ENCODE measurements around the gene PDGFC.

The PDGFC gene

DNA sequence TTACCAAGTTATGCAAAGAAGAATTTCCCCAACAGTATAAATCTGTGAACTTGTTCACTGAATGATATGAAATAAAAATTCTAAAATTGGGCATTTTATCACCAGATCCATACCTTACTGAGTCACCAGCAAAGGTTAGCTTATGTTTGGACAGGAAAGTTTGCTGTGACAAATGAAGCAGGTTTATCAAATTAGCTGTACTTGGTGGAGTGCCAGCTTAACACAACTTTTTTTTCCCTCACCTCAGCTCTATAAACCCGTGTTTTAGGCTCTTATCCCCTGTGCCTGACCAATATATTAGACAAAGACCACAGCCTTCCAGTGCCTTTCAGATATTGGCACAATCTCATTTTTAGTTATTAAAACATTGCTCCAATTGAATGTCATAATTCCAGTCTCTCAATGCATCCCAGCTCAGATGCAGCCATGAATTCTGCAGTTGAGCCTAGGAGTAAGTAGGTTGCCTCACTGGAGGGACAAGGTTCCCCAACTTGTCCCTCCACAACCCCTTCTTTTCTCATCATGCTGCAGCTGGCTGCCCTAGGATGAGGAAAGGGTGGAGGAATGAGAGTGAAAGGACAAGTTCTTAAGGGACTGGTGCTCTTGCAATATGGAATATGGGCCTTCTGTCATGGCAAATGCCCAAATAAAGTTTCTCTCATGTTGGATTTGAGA, 27.0 kb upstream of the PDGFC start:
- H3K27ac Mint-ChIP-seq (ENCODE audit: low read depth): no peak overlapping the region
- no peaks in the 10 kb centered on the region for H3K27me3 Mint-ChIP-seq
- no peak overlapping the region for H3K4me3 Mint-ChIP-seq
- H3K9me3 Mint-ChIP-seq: peaks cover 8% of the 10 kb centered on the region
- no peak for DNase-seq (ENCODE audit: low spot score in 2 of 2)
- ATAC-seq (replicated peaks; ENCODE audit: extremely low read depth, poor library complexity, severe bottlenecking): no peak
- H3K4me1 Mint-ChIP-seq: no peaks in the 10 kb centered on the region
- H3K36me3 Mint-ChIP-seq (ENCODE audit: insufficient read depth): no peaks in the 10 kb centered on the region

- Mint-ChIP-seq H3K4me3 (no peak overlapping the region), H3K27me3 (no peaks in the 10 kb centered on the region), H3K4me1 (no peaks in the 10 kb centered on the region), H3K36me3 (ENCODE audit: insufficient read depth) (no peaks in the 10 kb centered on the region), H3K27ac (ENCODE audit: low read depth) (no peak overlapping the region), H3K9me3 (peaks cover 30% of the 10 kb centered on the region)
- ATAC-seq (replicated peaks; ENCODE audit: extremely low read depth, poor library complexity, severe bottlenecking) (no peak), DNase-seq (ENCODE audit: low spot score in 2 of 2) (no peak)
These were observed 21.3 kb upstream of the PDGFC start for GRCh38 chr4:156992943-156993342.

- Mint-ChIP-seq H3K4me1 (no peaks in the 10 kb centered on the region), H3K27me3 (no peaks in the 10 kb centered on the region), H3K36me3 (ENCODE audit: insufficient read depth) (no peaks in the 10 kb centered on the region), H3K9me3 (peaks cover 28% of the 10 kb centered on the region), H3K27ac (ENCODE audit: low read depth) (no peak overlapping the region), H3K4me3 (no peak overlapping the region)
- no peak for DNase-seq (ENCODE audit: low spot score in 2 of 2)
- no peak for ATAC-seq (replicated peaks; ENCODE audit: extremely low read depth, poor library complexity, severe bottlenecking)
These were observed 19.6 kb upstream of the PDGFC start for GRCh38 chr4:156991161-156991560.

DNA sequence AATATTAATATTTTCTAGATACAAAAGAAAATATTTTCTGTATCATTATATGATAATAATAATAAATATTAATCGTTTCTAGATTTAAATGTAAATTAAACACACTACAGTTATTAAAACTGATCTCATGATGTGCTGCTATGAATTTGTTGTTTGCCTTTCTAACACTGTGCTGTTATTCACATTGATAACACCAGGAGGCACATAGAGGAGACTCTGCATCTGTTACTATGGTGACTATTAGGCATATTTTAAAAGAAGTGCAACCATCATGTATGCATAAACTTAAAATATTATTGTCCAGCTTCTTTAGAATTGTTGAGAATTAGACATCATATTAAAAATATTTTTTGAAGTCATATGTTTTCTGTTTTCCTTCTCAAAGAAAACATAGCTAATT, 11.8 kb upstream of the PDGFC start:
- DNase-seq (ENCODE audit: low spot score in 2 of 2): no peak
- Mint-ChIP-seq H3K9me3 (peaks cover 21% of the 10 kb centered on the region), H3K4me3 (no peak overlapping the region), H3K4me1 (no peaks in the 10 kb centered on the region), H3K27ac (ENCODE audit: low read depth) (no peak overlapping the region), H3K36me3 (ENCODE audit: insufficient read depth) (no peaks in the 10 kb centered on the region), H3K27me3 (no peaks in the 10 kb centered on the region)
- ATAC-seq (replicated peaks; ENCODE audit: extremely low read depth, poor library complexity, severe bottlenecking): no peak

DNA sequence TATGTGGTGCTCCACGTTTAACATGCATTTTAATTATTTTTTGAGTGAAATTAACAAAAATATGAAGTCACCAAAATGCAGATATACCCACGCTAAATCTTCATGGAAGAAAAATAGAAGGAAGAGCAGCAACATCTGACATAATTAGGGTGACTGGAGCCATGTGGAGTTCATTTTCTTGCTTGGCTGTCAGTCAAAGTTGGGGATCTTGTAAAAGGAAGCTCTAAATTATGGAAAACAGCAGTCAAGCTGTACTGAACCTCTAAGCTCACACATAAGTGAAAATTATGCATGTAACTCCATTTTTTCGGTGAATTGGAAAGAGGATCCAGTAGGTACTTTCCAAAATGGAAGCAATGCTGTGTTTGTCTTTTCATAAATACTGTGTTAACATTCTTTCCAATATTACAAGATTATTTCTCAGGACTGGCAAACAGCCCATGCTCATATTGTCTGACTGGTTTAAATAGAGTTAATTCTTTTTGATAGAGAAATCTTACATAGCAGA, 9.7 kb upstream of the PDGFC start:
- ATAC-seq (replicated peaks; ENCODE audit: extremely low read depth, poor library complexity, severe bottlenecking) (no peak), DNase-seq (ENCODE audit: low spot score in 2 of 2) (no peak)
- no peaks in the 10 kb centered on the region for H3K27me3 Mint-ChIP-seq
- H3K4me1 Mint-ChIP-seq: no peaks in the 10 kb centered on the region
- no peak overlapping the region for H3K4me3 Mint-ChIP-seq
- H3K27ac Mint-ChIP-seq (ENCODE audit: low read depth): no peak overlapping the region
- H3K9me3 Mint-ChIP-seq: peaks cover 21% of the 10 kb centered on the region
- peaks cover 2% of the 10 kb centered on the region for H3K36me3 Mint-ChIP-seq (ENCODE audit: insufficient read depth)

DNA sequence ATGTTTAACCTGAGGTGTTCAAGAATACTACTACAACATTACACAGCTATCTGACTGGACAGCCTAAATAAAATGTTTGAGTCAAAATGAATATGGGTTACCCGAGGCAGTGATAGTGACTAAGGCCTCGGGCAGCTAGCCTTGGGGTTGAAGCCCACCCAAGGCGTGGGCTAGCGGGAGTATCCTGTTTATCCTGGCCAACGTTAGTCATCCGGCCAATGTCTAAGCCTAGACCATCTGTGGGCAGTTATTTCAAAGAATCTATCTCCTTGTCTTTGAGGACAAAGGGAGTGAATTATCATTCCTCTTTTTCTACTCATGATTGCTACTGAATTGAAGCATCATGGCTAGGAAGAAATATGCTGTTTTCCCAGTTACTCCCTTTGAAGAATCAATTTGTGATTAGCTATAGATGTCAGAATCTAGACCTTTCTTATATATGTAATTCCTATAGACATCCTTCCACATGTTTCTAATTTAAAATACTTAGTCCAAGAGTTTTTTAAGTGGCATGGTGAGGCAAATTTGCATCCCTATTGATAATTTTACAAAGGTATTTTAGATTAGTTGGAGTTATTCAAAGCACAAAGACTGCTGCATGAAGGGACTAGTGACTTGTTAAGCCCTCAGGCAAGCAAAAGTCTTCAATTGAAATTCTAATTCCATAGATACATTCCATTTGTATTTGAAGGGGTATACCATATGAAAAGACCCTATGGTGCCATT, 6.0 kb upstream of the PDGFC start:
- no peak overlapping the region for H3K4me3 Mint-ChIP-seq
- peaks cover 13% of the 10 kb centered on the region for H3K9me3 Mint-ChIP-seq
- H3K27me3 Mint-ChIP-seq: peaks cover 14% of the 10 kb centered on the region
- DNase-seq (ENCODE audit: low spot score in 2 of 2) (no peak), ATAC-seq (replicated peaks; ENCODE audit: extremely low read depth, poor library complexity, severe bottlenecking) (no peak)
- no peaks in the 10 kb centered on the region for H3K4me1 Mint-ChIP-seq
- H3K27ac Mint-ChIP-seq (ENCODE audit: low read depth): no peak overlapping the region
- peaks cover 2% of the 10 kb centered on the region for H3K36me3 Mint-ChIP-seq (ENCODE audit: insufficient read depth)

- no peak for DNase-seq (ENCODE audit: low spot score in 2 of 2)
- Mint-ChIP-seq H3K27me3 (peaks cover 14% of the 10 kb centered on the region), H3K36me3 (ENCODE audit: insufficient read depth) (peaks cover 2% of the 10 kb centered on the region), H3K4me1 (no peaks in the 10 kb centered on the region), H3K27ac (ENCODE audit: low read depth) (no peak overlapping the region), H3K4me3 (no peak overlapping the region), H3K9me3 (peaks cover 13% of the 10 kb centered on the region)
- ATAC-seq (replicated peaks; ENCODE audit: extremely low read depth, poor library complexity, severe bottlenecking): no peak
These were observed 4.5 kb upstream of the PDGFC start for GRCh38 chr4:156976147-156976546.

DNA sequence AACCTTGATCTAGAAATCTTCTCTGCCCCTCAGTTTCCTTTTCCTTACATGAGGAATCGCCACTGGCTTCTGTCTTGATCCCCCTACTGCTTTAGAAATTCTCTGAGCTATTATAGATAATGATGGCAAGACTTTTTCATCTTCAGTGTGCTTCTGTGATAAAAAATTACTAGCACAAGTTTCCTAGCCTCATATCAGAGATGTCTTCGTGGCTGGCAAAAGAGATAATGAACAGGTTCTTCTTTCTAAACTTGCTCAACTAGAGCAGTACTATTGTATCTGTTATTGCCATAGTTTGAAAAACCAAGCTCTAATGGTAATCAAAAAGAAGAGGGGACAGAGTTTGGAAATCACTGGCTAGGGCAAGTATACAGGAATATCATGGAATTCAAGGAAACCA, 4.1 kb upstream of the PDGFC start:
- H3K4me1 Mint-ChIP-seq: no peaks in the 10 kb centered on the region
- H3K9me3 Mint-ChIP-seq: peaks cover 13% of the 10 kb centered on the region
- DNase-seq (ENCODE audit: low spot score in 2 of 2) (no peak), ATAC-seq (replicated peaks; ENCODE audit: extremely low read depth, poor library complexity, severe bottlenecking) (no peak)
- no peak overlapping the region for H3K27ac Mint-ChIP-seq (ENCODE audit: low read depth)
- H3K36me3 Mint-ChIP-seq (ENCODE audit: insufficient read depth): peaks cover 2% of the 10 kb centered on the region
- no peak overlapping the region for H3K4me3 Mint-ChIP-seq
- H3K27me3 Mint-ChIP-seq: peaks cover 17% of the 10 kb centered on the region

- peaks cover 7% of the 10 kb centered on the region for H3K9me3 Mint-ChIP-seq
- H3K4me3 Mint-ChIP-seq: no peak overlapping the region
- peaks cover 31% of the 10 kb centered on the region for H3K27me3 Mint-ChIP-seq
- DNase-seq (ENCODE audit: low spot score in 2 of 2) (no peak), ATAC-seq (replicated peaks; ENCODE audit: extremely low read depth, poor library complexity, severe bottlenecking) (no peak)
- no peaks in the 10 kb centered on the region for H3K4me1 Mint-ChIP-seq
- H3K27ac Mint-ChIP-seq (ENCODE audit: low read depth): no peak overlapping the region
- peaks cover 2% of the 10 kb centered on the region for H3K36me3 Mint-ChIP-seq (ENCODE audit: insufficient read depth)
These were observed 2.7 kb upstream of the PDGFC start for GRCh38 chr4:156974264-156974663.

GRCh38 chr4:156972379-156973015, 898 bp upstream of the PDGFC start:
- DNase-seq (ENCODE audit: low spot score in 2 of 2) (no peak), ATAC-seq (replicated peaks; ENCODE audit: extremely low read depth, poor library complexity, severe bottlenecking) (no peak)
- Mint-ChIP-seq H3K4me3 (no peak overlapping the region), H3K36me3 (ENCODE audit: insufficient read depth) (no peaks in the 10 kb centered on the region), H3K4me1 (no peaks in the 10 kb centered on the region), H3K27ac (ENCODE audit: low read depth) (no peak overlapping the region), H3K27me3 (peaks cover 37% of the 10 kb centered on the region), H3K9me3 (peaks cover 15% of the 10 kb centered on the region)

- H3K27ac Mint-ChIP-seq (ENCODE audit: low read depth): no peak overlapping the region
- H3K27me3 Mint-ChIP-seq: peaks cover 37% of the 10 kb centered on the region
- H3K4me3 Mint-ChIP-seq: peak overlapping the region; percentile 46
- no peak for DNase-seq (ENCODE audit: low spot score in 2 of 2)
- peaks cover 9% of the 10 kb centered on the region for H3K9me3 Mint-ChIP-seq
- no peaks in the 10 kb centered on the region for H3K36me3 Mint-ChIP-seq (ENCODE audit: insufficient read depth)
- ATAC-seq (replicated peaks; ENCODE audit: extremely low read depth, poor library complexity, severe bottlenecking): no peak
- no peaks in the 10 kb centered on the region for H3K4me1 Mint-ChIP-seq
These were observed 379 bp downstream of the PDGFC start for GRCh38 chr4:156971165-156971675.

GRCh38 chr4:156970501-156971164, 966 bp downstream of the PDGFC start:
- DNase-seq (ENCODE audit: low spot score in 2 of 2) (no peak), ATAC-seq (replicated peaks; ENCODE audit: extremely low read depth, poor library complexity, severe bottlenecking) (no peak)
- Mint-ChIP-seq H3K9me3 (peaks cover 9% of the 10 kb centered on the region), H3K36me3 (ENCODE audit: insufficient read depth) (no peaks in the 10 kb centered on the region), H3K27me3 (peaks cover 37% of the 10 kb centered on the region), H3K4me3 (peak overlapping the region; percentile 46), H3K27ac (ENCODE audit: low read depth) (no peak overlapping the region), H3K4me1 (no peaks in the 10 kb centered on the region)
